Transverse colon (tissue), 4 donors: ENCODE measurements around the gene MACF1. TPM values are rescaled to one million over a fixed set of nuclear protein-coding genes. Genes with fewer than 3 reads are reported as not detected.
A peak's percentile ranks its signal among the peaks of the same experiment; 100 is the strongest.

Experiments
- DNase-seq: peaks from one replicate; pipeline ENCODE4 v3.0.0-alpha.2; 2019
- H3K27ac ChIP-seq, 4 donors: fragments of 200-600 bp; sonication (generic); 2 replicates each; pipeline ENCODE4 v1.5.1; 2016 to 2018; ENCODE audit warnings: inconsistent platforms in 4 of 4
- H3K27me3 ChIP-seq: fragments of 200-600 bp; sonication (generic); 2 replicates; pipeline ENCODE4 v1.5.1; 2017; ENCODE audit warnings: inconsistent platforms
- H3K36me3 ChIP-seq, 4 donors: fragments of 200-600 bp; sonication (generic); 2 replicates each; pipeline ENCODE4 v1.5.1; 2017 to 2019; ENCODE audit warnings: inconsistent platforms in 4 of 4
- H3K4me1 ChIP-seq, 4 donors: fragments of 200-600 bp; sonication (generic); 2 replicates each; pipeline ENCODE4 v1.5.1; 2017 to 2020; ENCODE audit warnings: inconsistent platforms in 4 of 4
- H3K4me3 ChIP-seq, 4 donors: fragments of 200-600 bp; sonication (generic); 1 replicate in 1 of 4; 2 replicates in 3 of 4; pipeline versions ENCODE4 v1.5.1 to v1.6.1; 2017 to 2019; ENCODE audit warnings: inconsistent platforms in 4 of 4
- H3K9me3 ChIP-seq, 2 donors: fragments of 200-600 bp; sonication (generic); 2 replicates each; pipeline ENCODE4 v1.5.1; 2017 to 2019; ENCODE audit warnings: inconsistent platforms in 2 of 2
- EP300 ChIP-seq: sonication (generic); formaldehyde crosslinking; IDR thresholded peaks from one replicate; pipeline ENCODE4 v1.6.1; 2017; ENCODE audit warnings: antibody characterized with exemption, low read depth
- POLR2A ChIP-seq: fragments of 450-650 bp; IDR thresholded peaks from one replicate; pipeline ENCODE4 v1.6.1; 2016; ENCODE audit warnings: antibody characterized with exemption, mild to moderate bottlenecking, moderate library complexity
- POLR2AphosphoS5 ChIP-seq, 3 donors: sonication (generic); formaldehyde crosslinking; IDR thresholded peaks; one replicate each; pipeline ENCODE4 v1.6.1; 2016; ENCODE audit warnings: antibody characterized with exemption in 3 of 3
- WGBS, 2 donors: methylation state at CpG; one replicate each; pipeline ENCODE4 v1.1.5; 2018; ENCODE audit warnings: low coverage in 1 of 2; 5-methylcytosine and 5-hydroxymethylcytosine counted together
- in situ Hi-C, 4 donors: fragments of 200-750 bp; cut with MboI; loops; one replicate each; pipeline versions ENCODE4 v1.15.0 to v1.15.1; 2017; ENCODE audit warnings: low sequenced_read_pairs in 3 of 4, low pct_ligation_motif_present in 1 of 4, low pct_unique_long_range_greater_than_20kb in 1 of 4
- intact Hi-C: fragments of 100-400 bp; cut with DNase I; formaldehyde crosslinking; loops from one replicate; pipeline ENCODE4 v1.15.1; 2023; ENCODE audit warnings: low total_unique reads
- total RNA-seq, 4 donors: library from RNA; depleted of rRNA; stranded (reverse); fragments of >200 nt; gene quantifications; one replicate each; pipeline ENCODE4 v1.1.0, GENCODE V29; 2016
- TF ChIP-seq, protein P1 (sequence below), 5 experiments: fragments of 200-600 bp in 3 of 5; fragments of 450-650 bp in 2 of 5; sonication (generic) in 3 of 5; IDR thresholded peaks; 1 replicate in 2 of 5; 2 replicates in 3 of 5; pipeline ENCODE4 v1.5.1; 2016 to 2017; ENCODE audit warnings: antibody characterized with exemption in 5 of 5, inconsistent platforms in 3 of 5, mild to moderate bottlenecking in 2 of 5, moderate library complexity in 1 of 5

MACF1 gene
- total RNA-seq, 4 donors from 2014 or later, result 190 to 300 (median 254) TPM

DNA sequence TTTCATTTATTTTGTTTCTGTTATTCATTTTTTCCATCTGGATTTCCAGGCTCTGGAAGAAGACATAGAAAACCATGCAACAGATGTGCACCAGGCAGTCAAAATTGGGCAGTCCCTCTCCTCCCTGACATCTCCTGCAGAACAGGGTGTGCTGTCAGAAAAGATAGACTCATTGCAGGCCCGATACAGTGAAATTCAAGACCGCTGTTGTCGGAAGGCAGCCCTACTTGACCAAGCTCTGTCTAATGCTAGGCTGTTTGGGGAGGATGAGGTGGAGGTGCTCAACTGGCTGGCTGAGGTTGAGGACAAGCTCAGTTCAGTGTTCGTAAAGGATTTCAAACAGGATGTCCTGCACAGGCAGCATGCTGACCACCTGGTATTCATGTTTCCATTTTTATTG, 223.4 kb downstream of the MACF1 start:
- in situ Hi-C loops, result no loop called here
- TF ChIP-seq POLR2A (no peak), EP300 (no peak), POLR2AphosphoS5 (IDR thresholded peaks at IDR 0.05) (no peak)
- TF ChIP-seq, protein P1, sequence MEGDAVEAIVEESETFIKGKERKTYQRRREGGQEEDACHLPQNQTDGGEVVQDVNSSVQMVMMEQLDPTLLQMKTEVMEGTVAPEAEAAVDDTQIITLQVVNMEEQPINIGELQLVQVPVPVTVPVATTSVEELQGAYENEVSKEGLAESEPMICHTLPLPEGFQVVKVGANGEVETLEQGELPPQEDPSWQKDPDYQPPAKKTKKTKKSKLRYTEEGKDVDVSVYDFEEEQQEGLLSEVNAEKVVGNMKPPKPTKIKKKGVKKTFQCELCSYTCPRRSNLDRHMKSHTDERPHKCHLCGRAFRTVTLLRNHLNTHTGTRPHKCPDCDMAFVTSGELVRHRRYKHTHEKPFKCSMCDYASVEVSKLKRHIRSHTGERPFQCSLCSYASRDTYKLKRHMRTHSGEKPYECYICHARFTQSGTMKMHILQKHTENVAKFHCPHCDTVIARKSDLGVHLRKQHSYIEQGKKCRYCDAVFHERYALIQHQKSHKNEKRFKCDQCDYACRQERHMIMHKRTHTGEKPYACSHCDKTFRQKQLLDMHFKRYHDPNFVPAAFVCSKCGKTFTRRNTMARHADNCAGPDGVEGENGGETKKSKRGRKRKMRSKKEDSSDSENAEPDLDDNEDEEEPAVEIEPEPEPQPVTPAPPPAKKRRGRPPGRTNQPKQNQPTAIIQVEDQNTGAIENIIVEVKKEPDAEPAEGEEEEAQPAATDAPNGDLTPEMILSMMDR (IDR thresholded peaks at IDR 0.05), result no peak
- Histone ChIP-seq H3K27ac (no peak overlapping the region), H3K9me3 (no peaks in the 10 kb centered on the region), H3K36me3 (peaks cover 0 to 49% (median 19%) of the 10 kb centered on the region in 4 donors), H3K27me3 (no peaks in the 10 kb centered on the region), H3K4me3 (no peak overlapping the region), H3K4me1 (peaks cover 0 to 28% (median 10%) of the 10 kb centered on the region in 4 donors)
- intact Hi-C loops, result no loop called here
- no peak for DNase-seq
- 79 to 94% methylated on average over 1 to 4 of the region's 4 CpGs for WGBS, 2 donors

DNA sequence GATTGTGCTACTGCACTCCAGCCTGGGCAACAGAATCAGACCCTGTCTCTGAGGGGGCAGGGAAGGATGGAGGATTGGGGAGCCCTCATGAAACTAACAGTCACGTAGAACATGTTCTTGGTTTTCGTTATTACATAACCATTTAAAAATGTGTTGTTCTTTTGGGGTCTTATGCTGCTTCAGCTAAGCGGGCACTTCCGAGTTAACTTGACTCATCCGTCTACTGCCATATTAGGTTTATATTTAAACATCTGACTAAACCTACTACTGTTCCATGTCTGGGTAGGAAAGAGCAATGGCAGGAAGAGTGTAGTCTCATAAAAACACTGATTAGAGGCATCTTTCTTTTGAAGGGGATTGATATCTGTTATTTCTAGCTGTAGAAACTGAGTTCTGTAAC, 227.4 kb downstream of the MACF1 start:
- H3K36me3 ChIP-seq, result peaks cover 0 to 54% (median 21%) of the 10 kb centered on the region in 4 donors
- H3K4me1 ChIP-seq, result peaks cover 0 to 21% (median 10%) of the 10 kb centered on the region in 4 donors
- no peak for TF ChIP-seq POLR2A
- TF ChIP-seq EP300, result no peak
- no peak for TF ChIP-seq POLR2AphosphoS5 (IDR thresholded peaks at IDR 0.05)
- TF ChIP-seq, protein P1 (IDR thresholded peaks at IDR 0.05), result no peak
- intact Hi-C loops, result no loop called here
- H3K27ac ChIP-seq, result peak overlapping the region in 3 of 4 donors; percentile 7 to 23 (median 19)
- no peak for DNase-seq
- H3K9me3 ChIP-seq, result no peaks in the 10 kb centered on the region
- 78 to 80% methylated on average over 1 to 5 of the region's 5 CpGs for WGBS, 2 donors
- no peaks in the 10 kb centered on the region for H3K27me3 ChIP-seq
- in situ Hi-C loops, result no loop called here
- no peak overlapping the region for H3K4me3 ChIP-seq

DNA sequence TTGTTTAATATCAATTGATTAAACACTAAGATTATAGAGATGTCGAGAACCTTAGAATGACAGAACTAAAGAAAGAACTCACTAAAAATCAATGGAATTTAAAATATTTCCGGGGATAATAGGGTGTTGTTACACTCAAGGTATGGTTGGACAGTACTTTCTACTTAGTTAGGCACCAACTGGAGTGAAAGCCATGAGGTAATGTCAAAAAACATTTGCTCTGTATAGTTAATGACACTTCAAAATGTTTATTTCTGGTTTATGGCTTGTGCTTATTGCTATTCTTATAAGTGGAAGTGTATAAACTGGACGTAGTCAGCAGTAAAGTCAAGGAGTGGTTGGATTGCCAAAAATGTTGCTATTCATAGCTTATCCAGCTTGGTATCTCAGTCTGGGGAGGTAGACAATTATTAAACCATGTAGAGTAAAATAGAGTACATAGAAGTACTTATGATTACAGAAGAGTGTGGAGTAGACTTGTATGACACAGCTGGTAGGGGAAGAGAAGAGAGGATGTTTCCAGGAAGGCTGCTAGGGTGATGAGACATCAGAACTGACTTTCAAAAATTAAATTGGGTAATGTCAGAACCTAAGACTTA, 230.4 kb downstream of the MACF1 start:
- in situ Hi-C loops, result no loop called here
- peaks cover 0 to 61% (median 22%) of the 10 kb centered on the region in 4 donors for H3K36me3 ChIP-seq
- TF ChIP-seq POLR2A, result no peak
- TF ChIP-seq, protein P1 (IDR thresholded peaks at IDR 0.05), result no peak
- TF ChIP-seq EP300, result no peak
- peak in 2 of 3 donors; percentile 19 to 57 for TF ChIP-seq POLR2AphosphoS5 (IDR thresholded peaks at IDR 0.05)
- peaks cover 0 to 17% (median 10%) of the 10 kb centered on the region in 4 donors for H3K4me1 ChIP-seq
- 48 to 49% methylated on average over 3 of the region's 3 CpGs for WGBS, 2 donors
- peak overlapping the region; percentile 40 to 65 (median 54) for H3K27ac ChIP-seq
- intact Hi-C loops, result no loop called here
- no peaks in the 10 kb centered on the region for H3K9me3 ChIP-seq
- DNase-seq, result no peak
- no peaks in the 10 kb centered on the region for H3K27me3 ChIP-seq
- no peak overlapping the region for H3K4me3 ChIP-seq

GRCh38 chr1:39435597-39435996, 231.1 kb downstream of the MACF1 start:
- Histone ChIP-seq H3K9me3 (no peaks in the 10 kb centered on the region), H3K36me3 (peaks cover 0 to 64% (median 21%) of the 10 kb centered on the region in 4 donors), H3K27ac (peak overlapping the region; percentile 40 to 65 (median 54)), H3K27me3 (no peaks in the 10 kb centered on the region), H3K4me3 (no peak overlapping the region), H3K4me1 (peaks cover 0 to 17% (median 10%) of the 10 kb centered on the region in 4 donors)
- in situ Hi-C loops, result no loop called here
- DNase-seq, result no peak
- TF ChIP-seq EP300 (no peak), POLR2A (no peak)
- intact Hi-C loops, result no loop called here
- WGBS, 2 donors, result 90 to 93% methylated on average over 2 to 5 of the region's 5 CpGs
